Stomach (tissue), 9 donors: ENCODE data around the gene CEBPZ. TPM values are rescaled to one million over a fixed set of nuclear protein-coding genes. Genes with fewer than 3 reads are reported as not detected.
"Not testable (repeated sequence)": the region's sequence is repeated elsewhere in the genome, so short reads cannot be mapped to it uniquely, and the experiment has no call there.

Experiments used
- DNase-seq, 2 donors: peaks; one replicate each; pipeline versions ENCODE4 v3.0.0 to v3.0.0-alpha.2; 2013 to 2019
- H3K27ac ChIP-seq, 5 donors: fragments of 200-600 bp in 4 of 5; sonication (generic) in 4 of 5; one replicate each; pipeline ENCODE4 v1.5.1; 2013 to 2019; ENCODE audit warnings: mild to moderate bottlenecking in 1 of 5, moderate library complexity in 1 of 5
- H3K27me3 ChIP-seq, 3 donors: fragments of 200-600 bp; sonication (generic); one replicate each; pipeline ENCODE4 v1.5.1; 2017 to 2019; ENCODE audit warnings: mixed run types in 1 of 3
- H3K36me3 ChIP-seq, 4 donors: fragments of 200-600 bp; sonication (generic); 1 replicate in 3 of 4; 2 replicates in 1 of 4; pipeline ENCODE4 v1.5.1; 2016 to 2019
- H3K4me1 ChIP-seq, 4 donors: fragments of 200-600 bp; sonication (generic); one replicate each; pipeline ENCODE4 v1.5.1; 2016 to 2019
- H3K4me3 ChIP-seq, 4 donors: fragments of 200-600 bp; sonication (generic) in 3 of 4; one replicate each; pipeline ENCODE4 v1.5.1; 2016 to 2019; ENCODE audit warnings: mild to moderate bottlenecking in 1 of 4
- H3K9me3 ChIP-seq, 4 donors: fragments of 200-600 bp; sonication (generic); one replicate each; pipeline ENCODE4 v1.5.1; 2016 to 2019
- EP300 ChIP-seq: sonication (generic); formaldehyde crosslinking; IDR thresholded peaks from one replicate; pipeline ENCODE4 v1.6.1; 2017; ENCODE audit warnings: antibody characterized with exemption
- POLR2A ChIP-seq, 4 donors: fragments of 450-650 bp; IDR thresholded peaks; one replicate each; pipeline ENCODE4 v1.6.1; 2016; ENCODE audit warnings: antibody characterized with exemption in 4 of 4, control low read depth in 2 of 4, mild to moderate bottlenecking in 1 of 4, moderate library complexity in 1 of 4
- POLR2AphosphoS5 ChIP-seq, 3 donors: sonication (generic); formaldehyde crosslinking; IDR thresholded peaks; one replicate each; pipeline ENCODE4 v1.6.1; 2016; ENCODE audit warnings: antibody characterized with exemption in 3 of 3
- WGBS, 5 donors: extraction: QIAGEN DNeasy Blood & Tissue Kit in 3 of 5; methylation state at CpG; one replicate each; pipeline versions ENCODE4 v1.1.5 to v1.1.7; 2013 to 2018; 5-methylcytosine and 5-hydroxymethylcytosine counted together
- intact Hi-C: fragments of 100-400 bp; cut with DNase I; formaldehyde crosslinking; loops from one replicate; pipeline ENCODE4 v1.15.1; 2023; ENCODE audit warnings: low total_unique reads
- polyA plus RNA-seq, 3 donors: library from polyadenylated mRNA; stranded (reverse); fragments of 200-250 nt; gene quantifications; one replicate each; pipeline ENCODE4 v1.2.3, GENCODE V29; 2013
- total RNA-seq, 5 donors: library from RNA; depleted of rRNA; stranded (reverse); fragments of >200 nt; gene quantifications; one replicate each; pipeline versions ENCODE4 v1.1.0 to v1.2.3, GENCODE V29; 2014 to 2016
- TF ChIP-seq, protein P1 (sequence below), 7 experiments: fragments of 450-650 bp in 4 of 7; fragments of 200-600 bp in 3 of 7; sonication (generic) in 3 of 7; IDR thresholded peaks; one replicate each; pipeline ENCODE4 v1.5.1; 2016 to 2019; ENCODE audit warnings: antibody characterized with exemption in 7 of 7, control low read depth in 2 of 7, mild to moderate bottlenecking in 1 of 7
- donor health status: healthy with polysubstance abuse.
- donor health status: Bipolar disorder and iron deficiency.
- donor health status: healthy.

CEBPZ gene
- total and polyA plus RNA-seq, 8 donors: 18.7 to 59.4 (median 48.2) TPM

DNA sequence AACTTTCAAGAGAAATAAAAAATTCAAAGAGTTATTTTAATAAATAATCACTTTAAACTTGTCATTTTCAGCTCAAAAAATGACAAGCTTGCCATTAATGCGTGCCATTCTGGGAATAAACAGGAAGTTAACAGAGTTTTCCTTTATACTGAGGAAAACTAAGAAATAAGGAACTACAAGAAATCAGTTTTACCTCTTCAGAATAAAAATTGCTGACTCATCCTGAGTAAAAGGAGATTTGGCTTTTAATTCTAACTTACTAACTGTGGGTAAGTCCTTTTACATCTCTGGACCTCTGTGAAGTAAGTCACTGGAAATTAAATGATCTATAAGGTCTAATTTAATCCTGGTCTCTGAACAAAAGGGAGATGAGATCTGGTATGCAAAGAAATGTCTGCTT is 16.1 kb downstream of the CEBPZ start:
- no peaks in the 10 kb centered on the region for H3K27me3 ChIP-seq
- peak overlapping the region in 3 of 5 donors; percentile 7 to 39 (median 22) for H3K27ac ChIP-seq
- WGBS, 5 donors: 73 to 93% (median 81%) methylated on average over 1 of the region's 1 CpG
- intact Hi-C loops: no loop called here
- no peaks in the 10 kb centered on the region for H3K4me1 ChIP-seq
- no peaks in the 10 kb centered on the region for H3K9me3 ChIP-seq
- no peak for DNase-seq
- H3K4me3 ChIP-seq: no peak overlapping the region
- TF ChIP-seq, protein P1, sequence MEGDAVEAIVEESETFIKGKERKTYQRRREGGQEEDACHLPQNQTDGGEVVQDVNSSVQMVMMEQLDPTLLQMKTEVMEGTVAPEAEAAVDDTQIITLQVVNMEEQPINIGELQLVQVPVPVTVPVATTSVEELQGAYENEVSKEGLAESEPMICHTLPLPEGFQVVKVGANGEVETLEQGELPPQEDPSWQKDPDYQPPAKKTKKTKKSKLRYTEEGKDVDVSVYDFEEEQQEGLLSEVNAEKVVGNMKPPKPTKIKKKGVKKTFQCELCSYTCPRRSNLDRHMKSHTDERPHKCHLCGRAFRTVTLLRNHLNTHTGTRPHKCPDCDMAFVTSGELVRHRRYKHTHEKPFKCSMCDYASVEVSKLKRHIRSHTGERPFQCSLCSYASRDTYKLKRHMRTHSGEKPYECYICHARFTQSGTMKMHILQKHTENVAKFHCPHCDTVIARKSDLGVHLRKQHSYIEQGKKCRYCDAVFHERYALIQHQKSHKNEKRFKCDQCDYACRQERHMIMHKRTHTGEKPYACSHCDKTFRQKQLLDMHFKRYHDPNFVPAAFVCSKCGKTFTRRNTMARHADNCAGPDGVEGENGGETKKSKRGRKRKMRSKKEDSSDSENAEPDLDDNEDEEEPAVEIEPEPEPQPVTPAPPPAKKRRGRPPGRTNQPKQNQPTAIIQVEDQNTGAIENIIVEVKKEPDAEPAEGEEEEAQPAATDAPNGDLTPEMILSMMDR (IDR thresholded peaks at IDR 0.05): no peak
- TF ChIP-seq EP300: no peak
- TF ChIP-seq POLR2AphosphoS5 (IDR thresholded peaks at IDR 0.05): no peak
- no peak for TF ChIP-seq POLR2A (IDR thresholded peaks at IDR 0.05)
- peaks cover 39 to 100% (median 96%) of the 10 kb centered on the region in 4 donors for H3K36me3 ChIP-seq

DNA sequence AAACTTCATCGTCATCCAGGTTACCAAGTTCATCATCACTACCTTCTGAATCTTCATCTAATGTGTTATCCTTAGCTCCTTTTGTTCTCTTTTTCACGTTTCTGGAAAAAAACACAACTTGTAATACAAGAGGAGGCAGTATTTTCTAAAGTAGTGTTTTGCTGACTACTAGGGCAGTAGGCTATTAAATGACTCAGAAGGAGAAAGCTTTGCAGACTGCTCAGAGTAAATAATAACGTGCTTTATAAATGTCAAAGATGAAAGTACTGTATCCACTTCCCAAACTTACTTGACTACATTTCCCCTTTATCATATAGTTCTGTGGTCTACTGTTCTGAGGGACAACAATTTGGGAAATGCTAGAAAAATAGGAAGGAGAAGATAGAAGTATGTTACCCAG is 19.5 kb downstream of the CEBPZ start:
- Histone ChIP-seq H3K4me1 (no peaks in the 10 kb centered on the region), H3K27me3 (no peaks in the 10 kb centered on the region), H3K9me3 (peaks cover 0 to 29% (median 13%) of the 10 kb centered on the region in 4 donors), H3K27ac (no peak overlapping the region), H3K4me3 (no peak overlapping the region), H3K36me3 (peaks cover 55 to 100% (median 99%) of the 10 kb centered on the region in 4 donors)
- intact Hi-C loops: no loop called here
- whole genome bisulfite sequencing, 5 donors: 79 to 84% (median 81%) methylated on average over 3 of the region's 3 CpGs
- TF ChIP-seq, protein P1 (IDR thresholded peaks at IDR 0.05): no peak
- DNase-seq: no peak

DNA sequence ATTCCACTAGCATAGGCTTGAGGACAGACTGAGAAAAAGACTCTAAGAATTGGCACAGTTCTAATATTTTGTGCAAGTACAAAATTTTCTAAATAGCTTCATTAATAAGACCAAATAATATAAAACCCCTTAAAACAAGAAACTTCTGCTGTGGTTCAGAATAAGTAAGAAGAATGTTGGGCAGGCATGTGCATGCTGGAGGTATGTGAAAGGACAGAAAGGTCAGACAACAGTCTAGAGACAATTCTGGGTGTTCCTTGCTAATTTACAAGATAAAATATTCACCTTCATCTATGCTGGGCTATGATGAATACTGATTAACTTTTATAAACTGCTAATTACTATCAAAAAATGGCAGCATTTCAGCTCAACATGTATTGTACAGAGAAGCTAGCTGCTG is 20.2 kb downstream of the CEBPZ start:
- Histone ChIP-seq H3K27me3 (no peaks in the 10 kb centered on the region), H3K36me3 (peaks cover 62 to 100% (median 99%) of the 10 kb centered on the region in 4 donors), H3K9me3 (peaks cover 0 to 37% (median 17%) of the 10 kb centered on the region in 4 donors), H3K27ac (no peak overlapping the region), H3K4me3 (no peak overlapping the region), H3K4me1 (no peaks in the 10 kb centered on the region)
- intact Hi-C loops: no loop called here
- TF ChIP-seq EP300: no peak
- no peak for TF ChIP-seq POLR2A (IDR thresholded peaks at IDR 0.05)
- TF ChIP-seq, protein P1 (IDR thresholded peaks at IDR 0.05): no peak
- TF ChIP-seq POLR2AphosphoS5 (IDR thresholded peaks at IDR 0.05): no peak
- no peak for DNase-seq

DNA sequence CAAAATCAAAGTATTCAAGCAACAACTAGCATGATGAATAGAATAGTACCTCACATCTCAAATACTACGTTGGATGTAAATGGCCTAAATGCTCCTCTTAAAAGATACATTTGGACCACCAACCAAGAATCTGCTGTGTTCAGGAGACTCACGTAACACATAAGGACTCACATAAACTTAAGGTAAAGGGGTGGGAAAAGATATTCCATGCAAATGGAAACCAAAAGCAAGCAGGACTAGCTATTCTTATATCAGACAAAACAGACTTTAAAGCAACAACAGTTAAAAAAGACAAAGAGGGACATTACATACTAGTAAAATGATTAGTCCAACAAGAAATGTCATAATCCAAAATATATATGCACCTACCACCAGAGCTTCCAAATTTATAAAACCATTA is 24.6 kb downstream of the CEBPZ start:
- peaks cover 67 to 100% (median 100%) of the 10 kb centered on the region in 4 donors for H3K36me3 ChIP-seq
- not testable (repeated sequence) for H3K27ac ChIP-seq

DNA sequence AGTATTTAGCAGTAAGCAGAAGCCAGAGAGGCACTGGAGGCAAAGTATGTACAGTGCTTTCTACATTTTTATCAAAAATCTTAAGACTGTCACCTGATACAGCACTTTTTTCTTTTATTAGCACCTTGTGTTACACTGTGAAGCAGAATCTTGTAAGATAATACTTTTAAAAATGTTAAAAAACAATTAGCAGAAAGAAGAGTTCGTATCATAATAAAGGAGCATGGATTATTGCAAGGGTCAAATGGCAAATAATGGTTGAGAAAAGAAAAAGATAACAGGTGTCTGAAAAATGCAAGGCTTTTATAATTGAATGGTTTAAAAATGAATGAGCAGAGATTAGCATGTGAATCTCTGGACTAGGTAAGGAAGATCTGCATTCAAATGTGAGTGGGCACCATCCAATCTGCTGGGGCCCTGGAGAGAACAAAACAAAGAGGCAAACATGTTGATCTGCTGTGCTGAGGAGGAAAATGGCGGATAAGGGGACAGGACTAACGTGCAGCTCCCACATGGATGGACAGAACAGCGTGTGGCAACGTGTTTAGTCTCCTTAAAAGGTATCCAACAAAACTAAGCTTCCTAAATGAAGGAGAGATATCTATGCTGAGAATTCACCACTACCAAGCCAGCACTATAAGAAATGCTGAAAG is 25.6 kb downstream of the CEBPZ start:
- 92 to 96% (median 95%) methylated on average over 5 of the region's 5 CpGs for WGBS, 5 donors
- TF ChIP-seq POLR2A (IDR thresholded peaks at IDR 0.05) (no peak), POLR2AphosphoS5 (IDR thresholded peaks at IDR 0.05) (no peak), EP300 (no peak)
- TF ChIP-seq, protein P1 (IDR thresholded peaks at IDR 0.05): no peak
- Histone ChIP-seq H3K27me3 (no peaks in the 10 kb centered on the region), H3K27ac (no peak overlapping the region), H3K36me3 (peaks cover 64 to 100% (median 100%) of the 10 kb centered on the region in 4 donors), H3K9me3 (peaks cover 0 to 46% (median 22%) of the 10 kb centered on the region in 4 donors), H3K4me1 (no peaks in the 10 kb centered on the region), H3K4me3 (no peak overlapping the region)
- no peak for DNase-seq
- intact Hi-C loops: no loop called here

More for the DNA sequence above, 24.6 kb downstream of the CEBPZ start:
- peaks cover 0 to 46% (median 22%) of the 10 kb centered on the region in 4 donors for H3K9me3 ChIP-seq
- intact Hi-C loops, H3K4me3 ChIP-seq, H3K27me3 ChIP-seq, H3K4me1 ChIP-seq, DNase-seq: not testable (repeated sequence)
- 89 to 100% (median 95%) methylated on average over 2 of the region's 2 CpGs for WGBS, 5 donors

DNA sequence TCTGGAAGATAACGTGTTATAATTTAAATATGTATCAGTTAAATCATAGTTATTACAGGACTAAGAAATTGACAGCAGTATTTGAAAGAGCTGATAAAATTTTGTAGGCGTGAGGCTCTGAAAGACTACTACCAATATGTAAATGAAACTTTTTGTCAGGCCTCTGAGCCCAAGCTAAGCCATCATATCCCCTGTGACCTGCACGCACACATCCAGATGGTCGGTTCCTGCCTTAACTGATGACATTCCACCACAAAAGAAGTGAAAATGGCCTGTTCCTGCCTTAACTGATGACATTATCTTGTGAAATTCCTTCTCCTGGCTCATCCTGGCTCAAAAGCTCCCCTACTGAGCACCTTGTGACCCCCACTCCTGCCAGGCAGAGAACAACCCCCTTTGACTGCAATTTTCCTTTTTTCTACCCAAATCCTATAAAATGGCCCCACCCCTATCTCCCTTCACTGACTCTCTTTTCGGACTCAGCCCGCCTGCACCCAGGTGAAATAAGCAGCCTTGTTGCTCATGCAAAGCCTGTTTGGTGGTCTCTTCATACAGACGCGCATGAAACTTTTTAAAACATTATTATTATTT is 26.2 kb downstream of the CEBPZ start:
- Histone ChIP-seq H3K36me3 (peaks cover 57 to 100% (median 100%) of the 10 kb centered on the region in 4 donors), H3K9me3 (peaks cover 0 to 46% (median 22%) of the 10 kb centered on the region in 4 donors)
- 84 to 90% (median 86%) methylated on average over 8 of the region's 8 CpGs for WGBS, 5 donors
- H3K4me3 ChIP-seq, H3K27ac ChIP-seq, H3K4me1 ChIP-seq, H3K27me3 ChIP-seq, intact Hi-C loops, DNase-seq: not testable (repeated sequence)
